HepG2 (cell line): Measurements from ENCODE around the gene CHN2. TPM values are rescaled to one million over a fixed set of nuclear protein-coding genes. Genes with fewer than 3 reads are reported as not detected.

Experiments
- AFF4 ChIP-seq: sonication (generic); formaldehyde crosslinking; IDR thresholded peaks from 2 replicates; pipeline ENCODE4 v1.4.0; 2020; ENCODE audit warnings: missing genetic modification reagents
- ATF1 ChIP-seq: IDR thresholded peaks from 2 replicates; pipeline ENCODE4 v1.6.1; 2016; ENCODE audit warnings: mild to moderate bottlenecking, control low read depth
- BRD4 ChIP-seq: sonication (generic); formaldehyde crosslinking; IDR thresholded peaks from 2 replicates; pipeline ENCODE4 v1.4.0; 2020; ENCODE audit warnings: missing genetic modification reagents
- EP300 ChIP-seq, 3 experiments: sonication (generic) in 1 of 3; formaldehyde crosslinking in 1 of 3; IDR thresholded peaks; 2 replicates each; pipeline versions ENCODE4 v1.5.1 to v1.6.1; 2011 to 2020; ENCODE audit warnings: low read depth in 2 of 3, low read length in 2 of 3, borderline replicate concordance in 1 of 3, improper control_type of control experiment in 1 of 3, mild to moderate bottlenecking in 1 of 3, missing genetic modification reagents in 1 of 3, moderate library complexity in 1 of 3
- FOXK1 ChIP-seq: sonication (generic); formaldehyde crosslinking; IDR thresholded peaks from 2 replicates; pipeline ENCODE4 v1.4.0; 2020; ENCODE audit warnings: low read depth, missing genetic modification reagents, borderline replicate concordance
- KDM1A ChIP-seq: IDR thresholded peaks from 2 replicates; pipeline ENCODE4 v1.6.1; 2016; ENCODE audit warnings: missing compliant biosample characterization
- MLXIP ChIP-seq: sonication (generic); formaldehyde crosslinking; IDR thresholded peaks from 2 replicates; pipeline ENCODE4 v1.9.0; 2021; ENCODE audit warnings: missing genetic modification reagents, borderline replicate concordance
- NFIB ChIP-seq: sonication (generic); formaldehyde crosslinking; IDR thresholded peaks from 2 replicates; pipeline ENCODE4 v1.9.0; 2021; ENCODE audit warnings: missing genetic modification reagents, mild to moderate bottlenecking, borderline replicate concordance
- REPIN1 ChIP-seq: sonication (generic); formaldehyde crosslinking; IDR thresholded peaks from 2 replicates; pipeline ENCODE4 v1.8.0; 2022; ENCODE audit warnings: missing genetic modification reagents, low read depth, mild to moderate bottlenecking, borderline replicate concordance
- TAF1 ChIP-seq: sonication (generic); formaldehyde crosslinking; IDR thresholded peaks from 2 replicates; pipeline ENCODE4 v1.4.0; 2020; ENCODE audit warnings: missing genetic modification reagents
- YEATS4 ChIP-seq: sonication (generic); formaldehyde crosslinking; IDR thresholded peaks from 2 replicates; pipeline ENCODE4 v1.4.0; 2020; ENCODE audit warnings: missing genetic modification reagents, borderline replicate concordance
- ZFP37 ChIP-seq: sonication (generic); formaldehyde crosslinking; IDR thresholded peaks from 2 replicates; pipeline ENCODE4 v1.4.0; 2020; ENCODE audit warnings: missing genetic modification reagents, borderline replicate concordance
- ZHX2 ChIP-seq, 2 experiments: sonication (generic) in 1 of 2; formaldehyde crosslinking in 1 of 2; IDR thresholded peaks; 2 replicates each; pipeline versions ENCODE4 v1.6.1 to v1.9.0; 2014 to 2022; ENCODE audit warnings: antibody characterized with exemption in 1 of 2, borderline replicate concordance in 1 of 2, inconsistent platforms in 1 of 2, low read depth in 1 of 2, missing genetic modification reagents in 1 of 2
- ZNF253 ChIP-seq: sonication (generic); formaldehyde crosslinking; IDR thresholded peaks from 2 replicates; pipeline ENCODE4 v1.8.0; 2022; ENCODE audit warnings: mild to moderate bottlenecking, missing genetic modification reagents, borderline replicate concordance
- ZNF354B ChIP-seq: sonication (generic); formaldehyde crosslinking; IDR thresholded peaks from 2 replicates; pipeline ENCODE4 v1.8.0; 2022; ENCODE audit warnings: mild to moderate bottlenecking, missing genetic modification reagents
- ZNF570 ChIP-seq: sonication (generic); formaldehyde crosslinking; IDR thresholded peaks from 2 replicates; pipeline ENCODE4 v1.4.0; 2020; ENCODE audit warnings: mild to moderate bottlenecking, missing genetic modification reagents, borderline replicate concordance
- ZNF83 ChIP-seq: sonication (generic); formaldehyde crosslinking; IDR thresholded peaks from 2 replicates; pipeline ENCODE4 v1.4.0; 2020; ENCODE audit warnings: missing genetic modification reagents, mild to moderate bottlenecking, borderline replicate concordance
- polyA plus RNA-seq, 8 experiments: library from polyadenylated mRNA; depleted of rRNA in 3 of 8; stranded (reverse) in 7 of 8; unstranded in 1 of 8; fragments of >200 nt; fragmentation: Illumina TruSeq in 4 of 8; extraction: Trizol in 4 of 8; gene quantifications; 2 replicates each; pipeline versions ENCODE4 v1.2.1 to v1.2.3, GENCODE V29; 2011 to 2016; ENCODE audit warnings: low read depth in 4 of 8, missing spikeins in 1 of 8, mixed read lengths in 1 of 8; ENCODE audit not compliant: insufficient read depth in 1 of 8
- total RNA-seq, 5 experiments: library from RNA; depleted of rRNA; stranded (reverse); fragments of >200 nt; fragmentation: Illumina TruSeq; extraction: Trizol; gene quantifications; 2 replicates each; pipeline ENCODE4 v1.2.3, GENCODE V29; 2016; ENCODE audit warnings: low read depth in 1 of 5

Gene CHN2
- total and polyA plus RNA-seq, 2 of the 13 experiments (the other 11 are each of a cell fraction or from before 2014, with no cell fraction given): 23.5 to 30.5 TPM

- no peak for TF ChIP-seq ZHX2 (IDR thresholded peaks at IDR 0.05; ENCODE audit: low read depth)
- no peak for TF ChIP-seq ZHX2 (CRISPR knock-in tag; IDR thresholded peaks at IDR 0.05; ENCODE audit: borderline replicate concordance)
- no peak for TF ChIP-seq MLXIP (CRISPR knock-in tag)
- no peak for TF ChIP-seq ZFP37 (CRISPR knock-in tag)
- no peak for TF ChIP-seq ZNF354B (CRISPR knock-in tag)
- TF ChIP-seq ZNF253 (CRISPR knock-in tag): no peak
- peak in 1 of 2 experiments; percentile 33; a peak in 1 of 4 replicates for TF ChIP-seq EP300 (IDR thresholded peaks at IDR 0.05; ENCODE audit: low read depth in 2 of 2, low read length in 2 of 2)
- TF ChIP-seq EP300 (CRISPR knock-in tag; IDR thresholded peaks at IDR 0.05; ENCODE audit: borderline replicate concordance): no peak
- TF ChIP-seq ZNF570 (CRISPR knock-in tag): no peak
- TF ChIP-seq BRD4 (CRISPR knock-in tag): no peak
- peak; percentile 22; the same call in 1 of the 2 replicates for TF ChIP-seq FOXK1
- TF ChIP-seq REPIN1 (CRISPR knock-in tag): no peak
- no peak for TF ChIP-seq ATF1
- no peak for TF ChIP-seq YEATS4
- TF ChIP-seq NFIB (CRISPR knock-in tag): no peak
- TF ChIP-seq AFF4 (CRISPR knock-in tag): no peak
- TF ChIP-seq KDM1A (CRISPR knock-in tag): peak; percentile 69; the same call in 1 of the 2 replicates
- TF ChIP-seq TAF1 (CRISPR knock-in tag): no peak
- no peak for TF ChIP-seq ZNF83 (CRISPR knock-in tag)
These were observed 189.7 kb downstream of the CHN2 start (continued) for GRCh38 chr7:29384277-29384676.
